Liver (tissue), 9 donors: ENCODE data around the gene ZNF273. TPM values are rescaled to one million over a fixed set of nuclear protein-coding genes. Genes with fewer than 3 reads are reported as not detected.

ENCODE experiments used
- DNase-seq: peaks from one replicate; pipeline ENCODE4 v3.0.0-alpha.2; 2017; ENCODE audit warnings: low spot score
- H3K27ac ChIP-seq, 2 donors: one replicate each; pipeline ENCODE4 v1.7.0; 2013; ENCODE audit warnings: inconsistent platforms in 2 of 2, low read length in 2 of 2, control low read depth in 1 of 2, low read depth in 1 of 2, mild to moderate bottlenecking in 1 of 2
- H3K27me3 ChIP-seq, 4 donors: one replicate each; pipeline versions ENCODE4 v1.6.1 to v1.7.0; 2013; ENCODE audit warnings: low read length in 3 of 4, inconsistent platforms in 1 of 4, mild to moderate bottlenecking in 1 of 4, moderate library complexity in 1 of 4; ENCODE audit not compliant: control insufficient read depth in 4 of 4, insufficient read depth in 4 of 4
- H3K36me3 ChIP-seq, 4 donors: one replicate each; pipeline versions ENCODE4 v1.6.1 to v1.7.0; 2013; ENCODE audit warnings: low read length in 3 of 4, mild to moderate bottlenecking in 3 of 4, low read depth in 1 of 4, moderate library complexity in 1 of 4; ENCODE audit not compliant: control insufficient read depth in 4 of 4, insufficient read depth in 3 of 4
- H3K4me1 ChIP-seq, 4 donors: one replicate each; pipeline versions ENCODE4 v1.6.1 to v1.7.0; 2013; ENCODE audit warnings: low read length in 3 of 4, mild to moderate bottlenecking in 3 of 4, moderate library complexity in 1 of 4; ENCODE audit not compliant: control insufficient read depth in 4 of 4, insufficient read depth in 4 of 4
- H3K4me3 ChIP-seq, 3 donors: one replicate each; pipeline versions ENCODE4 v1.6.1 to v1.7.0; 2013; ENCODE audit warnings: low read length in 3 of 3, control low read depth in 1 of 3, low read depth in 1 of 3, mild to moderate bottlenecking in 1 of 3
- H3K9ac ChIP-seq, 2 donors: one replicate each; pipeline ENCODE4 v1.7.0; 2013; ENCODE audit warnings: low read length in 2 of 2, mild to moderate bottlenecking in 2 of 2, moderate library complexity in 2 of 2, control low read depth in 1 of 2, low read depth in 1 of 2
- H3K9me3 ChIP-seq, 4 donors: one replicate each; pipeline versions ENCODE4 v1.6.1 to v1.7.0; 2013; ENCODE audit warnings: low read length in 3 of 4; ENCODE audit not compliant: control insufficient read depth in 4 of 4
- ATF3 ChIP-seq: IDR thresholded peaks from 2 replicates; pipeline ENCODE4 v1.6.1; 2016; ENCODE audit warnings: antibody characterized with exemption
- CTCF ChIP-seq: fragments of 150-350 bp; IDR thresholded peaks from 2 replicates; pipeline ENCODE4 v1.5.1; 2017; ENCODE audit warnings: improper control_type of control experiment, low read depth, low read length; ENCODE audit not compliant: missing input control
- EGR1 ChIP-seq, 2 donors: IDR thresholded peaks; 2 replicates each; pipeline ENCODE4 v1.6.1; 2016 to 2018; ENCODE audit warnings: antibody characterized with exemption in 2 of 2, low read depth in 2 of 2
- FOXA1 ChIP-seq: IDR thresholded peaks from 2 replicates; pipeline ENCODE4 v1.6.1; 2016; ENCODE audit warnings: antibody characterized with exemption
- FOXA2 ChIP-seq: IDR thresholded peaks from 2 replicates; pipeline ENCODE4 v1.6.1; 2016; ENCODE audit warnings: antibody characterized with exemption
- GABPA ChIP-seq, 2 donors: IDR thresholded peaks in 1 of 2; conservative IDR thresholded peaks in 1 of 2; 2 replicates each; pipeline ENCODE4 v1.6.1; 2016; ENCODE audit warnings: antibody characterized with exemption in 2 of 2, mild to moderate bottlenecking in 1 of 2, moderate library complexity in 1 of 2
- HNF4A ChIP-seq, 2 donors: conservative IDR thresholded peaks; 2 replicates each; pipeline ENCODE4 v1.6.1; 2016; ENCODE audit warnings: antibody characterized with exemption in 2 of 2, mild to moderate bottlenecking in 2 of 2
- HNF4G ChIP-seq: IDR thresholded peaks from 2 replicates; pipeline ENCODE4 v1.6.1; 2016; ENCODE audit warnings: antibody characterized with exemption
- JUND ChIP-seq, 2 donors: IDR thresholded peaks; 2 replicates each; pipeline ENCODE4 v1.6.1; 2016; ENCODE audit warnings: antibody characterized with exemption in 2 of 2
- NR2F2 ChIP-seq: IDR thresholded peaks from 2 replicates; pipeline ENCODE4 v1.6.1; 2016; ENCODE audit warnings: antibody characterized with exemption
- RAD21 ChIP-seq, 2 donors: IDR thresholded peaks; 2 replicates each; pipeline ENCODE4 v1.6.1; 2016; ENCODE audit warnings: antibody characterized with exemption in 2 of 2, mild to moderate bottlenecking in 2 of 2
- RXRA ChIP-seq, 2 donors: IDR thresholded peaks; 2 replicates each; pipeline ENCODE4 v1.6.1; 2017 to 2018; ENCODE audit warnings: antibody characterized with exemption in 2 of 2, mild to moderate bottlenecking in 1 of 2
- SP1 ChIP-seq: IDR thresholded peaks from 2 replicates; pipeline ENCODE4 v1.6.1; 2018; ENCODE audit warnings: antibody characterized with exemption, mild to moderate bottlenecking
- TAF1 ChIP-seq: conservative IDR thresholded peaks from 2 replicates; pipeline ENCODE4 v1.6.1; 2016; ENCODE audit warnings: antibody characterized with exemption, mild to moderate bottlenecking
- YY1 ChIP-seq: IDR thresholded peaks from 2 replicates; pipeline ENCODE4 v1.6.1; 2016; ENCODE audit warnings: antibody characterized with exemption, mild to moderate bottlenecking
- WGBS: extraction: QIAGEN DNeasy Blood & Tissue Kit; methylation state at CpG from one replicate; pipeline ENCODE4 v1.1.7; 2013; 5-methylcytosine and 5-hydroxymethylcytosine counted together
- polyA plus RNA-seq, 2 donors: library from polyadenylated mRNA; stranded (reverse) in 1 of 2; unstranded in 1 of 2; fragments of 200-250 nt in 1 of 2; fragments of >200 nt in 1 of 2; fragmentation: Nextera tagmentation in 1 of 2; extraction: Ambion mirVana in 1 of 2; gene quantifications; one replicate each; pipeline versions ENCODE4 v1.2.1 to v1.2.3, GENCODE V29; 2013 to 2015
- total RNA-seq, 2 donors: library from RNA; depleted of rRNA; stranded (reverse); fragments of >200 nt; gene quantifications; one replicate each; pipeline ENCODE4 v1.2.3, GENCODE V29; 2014
- TF ChIP-seq, protein P1 (sequence below): IDR thresholded peaks from 2 replicates; pipeline ENCODE4 v1.6.1; 2016; ENCODE audit warnings: antibody characterized with exemption
- TF ChIP-seq, protein P2 (sequence below): IDR thresholded peaks from 2 replicates; pipeline ENCODE4 v1.6.1; 2016; ENCODE audit warnings: antibody characterized with exemption, mild to moderate bottlenecking
- donor health status: healthy.
- donor health status: healthy.
- donor health status: healthy.
- donor health status: healthy.
- donor health status: healthy.

Gene ZNF273
- total and polyA plus RNA-seq, 4 donors: 0.43 to 14.9 (median 0.73) TPM

DNA sequence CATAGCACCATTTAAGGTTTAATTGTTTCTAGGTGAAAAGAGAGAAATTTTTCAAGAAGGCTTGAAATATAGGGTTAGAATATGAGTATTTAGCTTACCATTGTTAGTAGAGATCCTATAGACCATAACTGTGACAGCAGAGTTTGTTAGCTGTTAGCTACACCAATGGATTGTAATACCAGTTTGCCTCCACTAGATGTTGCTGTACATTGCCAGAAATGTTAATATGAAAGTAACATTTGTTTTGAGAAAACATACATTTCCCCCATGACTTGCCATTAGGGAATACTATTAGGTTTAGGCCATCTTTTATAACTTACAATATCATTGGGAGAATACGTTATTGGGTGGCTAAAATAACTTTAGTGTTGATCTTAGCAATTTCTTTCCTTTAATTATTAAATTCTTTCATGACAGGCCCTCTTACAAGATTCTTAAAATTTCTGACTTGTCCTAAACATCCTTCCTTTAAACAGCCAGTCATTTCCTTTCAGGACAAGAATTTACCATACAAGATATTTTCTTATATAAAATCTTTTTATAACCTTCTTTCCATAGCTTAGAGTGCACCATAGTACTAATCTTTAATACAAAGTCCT lies 48.3 kb downstream of the ZNF273 start:
- H3K4me3 ChIP-seq: no peak overlapping the region
- no peak overlapping the region for H3K9ac ChIP-seq
- TF ChIP-seq CTCF (peak; percentile 92), SP1 (no peak), RXRA (IDR thresholded peaks at IDR 0.05) (no peak), FOXA1 (no peak), JUND (IDR thresholded peaks at IDR 0.05) (no peak), GABPA (IDR thresholded peaks at IDR 0.05 in 1 of 2, conservative IDR thresholded peaks at IDR 0.05 in 1 of 2) (no peak), RAD21 (IDR thresholded peaks at IDR 0.05) (peak; percentile 94 to 97)
- TF ChIP-seq, protein P1, sequence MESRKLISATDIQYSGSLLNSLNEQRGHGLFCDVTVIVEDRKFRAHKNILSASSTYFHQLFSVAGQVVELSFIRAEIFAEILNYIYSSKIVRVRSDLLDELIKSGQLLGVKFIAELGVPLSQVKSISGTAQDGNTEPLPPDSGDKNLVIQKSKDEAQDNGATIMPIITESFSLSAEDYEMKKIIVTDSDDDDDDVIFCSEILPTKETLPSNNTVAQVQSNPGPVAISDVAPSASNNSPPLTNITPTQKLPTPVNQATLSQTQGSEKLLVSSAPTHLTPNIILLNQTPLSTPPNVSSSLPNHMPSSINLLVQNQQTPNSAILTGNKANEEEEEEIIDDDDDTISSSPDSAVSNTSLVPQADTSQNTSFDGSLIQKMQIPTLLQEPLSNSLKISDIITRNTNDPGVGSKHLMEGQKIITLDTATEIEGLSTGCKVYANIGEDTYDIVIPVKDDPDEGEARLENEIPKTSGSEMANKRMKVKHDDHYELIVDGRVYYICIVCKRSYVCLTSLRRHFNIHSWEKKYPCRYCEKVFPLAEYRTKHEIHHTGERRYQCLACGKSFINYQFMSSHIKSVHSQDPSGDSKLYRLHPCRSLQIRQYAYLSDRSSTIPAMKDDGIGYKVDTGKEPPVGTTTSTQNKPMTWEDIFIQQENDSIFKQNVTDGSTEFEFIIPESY: no peak
- no peak for DNase-seq
- 16% methylated on average over 1 of the region's 1 CpG for WGBS
- no peaks in the 10 kb centered on the region for H3K36me3 ChIP-seq
- H3K4me1 ChIP-seq: peaks cover 7 to 10% (median 9%) of the 10 kb centered on the region in 4 donors
- H3K27me3 ChIP-seq: no peaks in the 10 kb centered on the region
- no peaks in the 10 kb centered on the region for H3K9me3 ChIP-seq
- H3K27ac ChIP-seq: no peak overlapping the region

- TF ChIP-seq JUND (IDR thresholded peaks at IDR 0.05) (no peak), RAD21 (IDR thresholded peaks at IDR 0.05) (no peak), FOXA1 (no peak), RXRA (IDR thresholded peaks at IDR 0.05) (no peak), FOXA2 (no peak), YY1 (no peak), HNF4G (no peak), TAF1 (no peak), NR2F2 (no peak), EGR1 (IDR thresholded peaks at IDR 0.05; ENCODE audit: low read depth in 2 of 2) (no peak), HNF4A (conservative IDR thresholded peaks at IDR 0.05) (no peak), SP1 (no peak), ATF3 (no peak), CTCF (no peak)
- TF ChIP-seq, protein P1: no peak
- TF ChIP-seq, protein P2, sequence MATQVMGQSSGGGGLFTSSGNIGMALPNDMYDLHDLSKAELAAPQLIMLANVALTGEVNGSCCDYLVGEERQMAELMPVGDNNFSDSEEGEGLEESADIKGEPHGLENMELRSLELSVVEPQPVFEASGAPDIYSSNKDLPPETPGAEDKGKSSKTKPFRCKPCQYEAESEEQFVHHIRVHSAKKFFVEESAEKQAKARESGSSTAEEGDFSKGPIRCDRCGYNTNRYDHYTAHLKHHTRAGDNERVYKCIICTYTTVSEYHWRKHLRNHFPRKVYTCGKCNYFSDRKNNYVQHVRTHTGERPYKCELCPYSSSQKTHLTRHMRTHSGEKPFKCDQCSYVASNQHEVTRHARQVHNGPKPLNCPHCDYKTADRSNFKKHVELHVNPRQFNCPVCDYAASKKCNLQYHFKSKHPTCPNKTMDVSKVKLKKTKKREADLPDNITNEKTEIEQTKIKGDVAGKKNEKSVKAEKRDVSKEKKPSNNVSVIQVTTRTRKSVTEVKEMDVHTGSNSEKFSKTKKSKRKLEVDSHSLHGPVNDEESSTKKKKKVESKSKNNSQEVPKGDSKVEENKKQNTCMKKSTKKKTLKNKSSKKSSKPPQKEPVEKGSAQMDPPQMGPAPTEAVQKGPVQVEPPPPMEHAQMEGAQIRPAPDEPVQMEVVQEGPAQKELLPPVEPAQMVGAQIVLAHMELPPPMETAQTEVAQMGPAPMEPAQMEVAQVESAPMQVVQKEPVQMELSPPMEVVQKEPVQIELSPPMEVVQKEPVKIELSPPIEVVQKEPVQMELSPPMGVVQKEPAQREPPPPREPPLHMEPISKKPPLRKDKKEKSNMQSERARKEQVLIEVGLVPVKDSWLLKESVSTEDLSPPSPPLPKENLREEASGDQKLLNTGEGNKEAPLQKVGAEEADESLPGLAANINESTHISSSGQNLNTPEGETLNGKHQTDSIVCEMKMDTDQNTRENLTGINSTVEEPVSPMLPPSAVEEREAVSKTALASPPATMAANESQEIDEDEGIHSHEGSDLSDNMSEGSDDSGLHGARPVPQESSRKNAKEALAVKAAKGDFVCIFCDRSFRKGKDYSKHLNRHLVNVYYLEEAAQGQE: no peak
- no peak overlapping the region for H3K9ac ChIP-seq
- no peak overlapping the region for H3K4me3 ChIP-seq
- H3K27ac ChIP-seq: no peak overlapping the region
- H3K9me3 ChIP-seq: peaks cover 0 to 7% (median under 1%) of the 10 kb centered on the region in 4 donors
- H3K4me1 ChIP-seq: no peaks in the 10 kb centered on the region
- H3K27me3 ChIP-seq: no peaks in the 10 kb centered on the region
- WGBS: 85% methylated on average over 3 of the region's 3 CpGs
- DNase-seq: no peak
- no peaks in the 10 kb centered on the region for H3K36me3 ChIP-seq
These were observed 56.1 kb downstream of the ZNF273 start for GRCh38 chr7:64959072-64959747.
